Measurements from ENCODE around the gene WNK1. TPM values are rescaled to one million over a fixed set of nuclear protein-coding genes. Genes with fewer than 3 reads are reported as not detected.

The WNK1 gene
- total RNA-seq, 1 experiment from 2014 or later: 117 TPM

- no peak overlapping the region for H2AK5ac ChIP-seq (ENCODE audit: insufficient read length, low read length)
- no peaks in the 10 kb centered on the region for H3K23me2 ChIP-seq (ENCODE audit: insufficient read length, low read depth, low read length, poor library complexity, severe bottlenecking)
- no peak overlapping the region for H4K8ac ChIP-seq (replicated peaks; ENCODE audit: insufficient read length, low read depth, low read length)
- H3K56ac ChIP-seq (ENCODE audit: insufficient read length, low read depth, low read length): no peak overlapping the region
- H3K79me2 ChIP-seq (ENCODE audit: insufficient read depth, low read length): no peaks in the 10 kb centered on the region
- H2BK20ac ChIP-seq (ENCODE audit: low read depth, low read length, poor library complexity, severe bottlenecking): no peak overlapping the region
- H3T11ph ChIP-seq (ENCODE audit: low read length): no peak overlapping the region
- H3K79me1 ChIP-seq (ENCODE audit: insufficient read depth, low read depth, low read length, poor library complexity, severe bottlenecking): no peaks in the 10 kb centered on the region
- no peaks in the 10 kb centered on the region for H3K9me3 ChIP-seq (ENCODE audit: control insufficient read depth, low read depth, low read length)
- no peak overlapping the region for H4K91ac ChIP-seq (ENCODE audit: insufficient read length, low read depth, low read length)
- no peak overlapping the region for H4K5ac ChIP-seq (ENCODE audit: insufficient read length, low read depth, low read length)
- no peak overlapping the region for H2AFZ ChIP-seq (ENCODE audit: low read length)
- no peaks in the 10 kb centered on the region; the same call in 1 of the 2 replicates for H3K27me3 ChIP-seq (ENCODE audit: insufficient read depth, low read length)
- H2BK15ac ChIP-seq (ENCODE audit: low read depth, low read length): no peak overlapping the region
- no CpG with 5 or more reads among the region's 10 CpGs for WGBS (ENCODE audit: extremely low coverage, insufficient read length, low lambda C conversion rate)
- TF ChIP-seq, protein P1, sequence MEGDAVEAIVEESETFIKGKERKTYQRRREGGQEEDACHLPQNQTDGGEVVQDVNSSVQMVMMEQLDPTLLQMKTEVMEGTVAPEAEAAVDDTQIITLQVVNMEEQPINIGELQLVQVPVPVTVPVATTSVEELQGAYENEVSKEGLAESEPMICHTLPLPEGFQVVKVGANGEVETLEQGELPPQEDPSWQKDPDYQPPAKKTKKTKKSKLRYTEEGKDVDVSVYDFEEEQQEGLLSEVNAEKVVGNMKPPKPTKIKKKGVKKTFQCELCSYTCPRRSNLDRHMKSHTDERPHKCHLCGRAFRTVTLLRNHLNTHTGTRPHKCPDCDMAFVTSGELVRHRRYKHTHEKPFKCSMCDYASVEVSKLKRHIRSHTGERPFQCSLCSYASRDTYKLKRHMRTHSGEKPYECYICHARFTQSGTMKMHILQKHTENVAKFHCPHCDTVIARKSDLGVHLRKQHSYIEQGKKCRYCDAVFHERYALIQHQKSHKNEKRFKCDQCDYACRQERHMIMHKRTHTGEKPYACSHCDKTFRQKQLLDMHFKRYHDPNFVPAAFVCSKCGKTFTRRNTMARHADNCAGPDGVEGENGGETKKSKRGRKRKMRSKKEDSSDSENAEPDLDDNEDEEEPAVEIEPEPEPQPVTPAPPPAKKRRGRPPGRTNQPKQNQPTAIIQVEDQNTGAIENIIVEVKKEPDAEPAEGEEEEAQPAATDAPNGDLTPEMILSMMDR (conservative IDR thresholded peaks at IDR 0.05): no peak
- H3K9me3 Mint-ChIP-seq: no peaks in the 10 kb centered on the region
- DNase-seq: no peak
- H3K36me3 Mint-ChIP-seq (ENCODE audit: insufficient read depth in 1 of 3, low read depth in 3 of 3): peaks cover 40 to 76% (median 66%) of the 10 kb centered on the region in 3 experiments; a peak in 6 of 7 replicates
- no peaks in the 10 kb centered on the region; the same call in 1 of the 2 replicates for H3K4me1 ChIP-seq (ENCODE audit: insufficient read depth, low read length)
- H3K4me2 ChIP-seq (ENCODE audit: insufficient read depth, insufficient read length, low read length): no peak overlapping the region
- no peak overlapping the region for H3K27ac ChIP-seq (ENCODE audit: insufficient read length, low read depth, low read length)
- no peaks in the 10 kb centered on the region for H3K27me3 Mint-ChIP-seq (ENCODE audit: low read depth)
- no peak overlapping the region for H2BK120ac ChIP-seq (ENCODE audit: low read depth, low read length, poor library complexity, severe bottlenecking)
- no peak overlapping the region for H3K4me3 Mint-ChIP-seq
- H3K27ac Mint-ChIP-seq: peak overlapping the region in 1 of 3 experiments; percentile 63; a peak in 1 of 7 replicates
- H3K4me1 Mint-ChIP-seq: peaks cover 6 to 9% of the 10 kb centered on the region in 2 experiments; a peak in 2 of 4 replicates
- no peak overlapping the region for H2BK12ac ChIP-seq (ENCODE audit: insufficient read length, low read depth, low read length)
- no peak overlapping the region for H3K14ac ChIP-seq (ENCODE audit: insufficient read depth, low read length)
- no peaks in the 10 kb centered on the region for H4K20me1 ChIP-seq (ENCODE audit: control insufficient read depth, insufficient read depth, insufficient read length)
- no peak overlapping the region for H3K18ac ChIP-seq (ENCODE audit: insufficient read length, low read depth, low read length)
- H3K23ac ChIP-seq (ENCODE audit: insufficient read length, low read depth, low read length): no peak overlapping the region
- no peak overlapping the region for H3K9ac ChIP-seq (ENCODE audit: extremely low read depth, insufficient read length, low read length)
- no peak overlapping the region for H2BK5ac ChIP-seq (ENCODE audit: insufficient read length, low read length)
- no peak overlapping the region for H3K4ac ChIP-seq (ENCODE audit: low read depth, low read length)
These were observed 158.9 kb downstream of the WNK1 start for GRCh38 chr12:911191-911826.

All from H9 (cell line).